HL-60 (cell line): Measurements from ENCODE around the gene AFF4.

ENCODE experiments used
- CTCF ChIP-seq: IDR thresholded peaks from one replicate; pipeline ENCODE4 v1.5.1; 2011; ENCODE audit warnings: low read length, control low read depth, inconsistent platforms; ENCODE audit not compliant: insufficient read depth
- GABPA ChIP-seq: IDR thresholded peaks from 2 replicates; pipeline ENCODE4 v1.6.1; 2012; ENCODE audit warnings: low read depth

DNA sequence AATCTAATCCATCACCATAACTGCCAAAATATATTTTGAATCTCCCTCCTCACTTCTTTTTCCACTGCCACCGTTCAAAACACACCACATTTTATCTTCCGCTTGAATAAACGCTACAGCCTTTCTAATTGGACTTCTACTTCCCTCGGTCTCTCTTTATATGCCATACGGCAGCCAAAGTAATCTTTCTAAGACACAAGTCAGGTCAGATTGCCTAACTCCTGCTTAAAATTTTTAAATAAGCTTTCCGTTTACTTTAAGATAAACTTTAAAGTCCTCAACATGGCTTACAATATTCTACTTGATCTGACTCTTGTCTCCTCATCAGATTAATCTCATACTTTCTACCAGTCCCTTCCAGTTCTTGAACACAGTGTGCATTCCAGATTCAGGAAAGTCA, 9.7 kb downstream of the AFF4 start:
- no peak for TF ChIP-seq CTCF
- no peak for TF ChIP-seq GABPA
